ENCODE data around the gene MOCS1.

The MOCS1 gene

GRCh38 chr6:39904946-39905639 is 29.2 kb downstream of the MOCS1 start:
- no peak overlapping the region for H3K27ac ChIP-seq (ENCODE audit: low read depth, low read length)
- no peaks in the 10 kb centered on the region for H4K20me1 ChIP-seq (ENCODE audit: control insufficient read depth, insufficient read depth, low read depth, low read length)
- no peak overlapping the region for H3K4me2 ChIP-seq (ENCODE audit: low read length)
- no peaks in the 10 kb centered on the region for H3K9me2 ChIP-seq (replicated peaks; ENCODE audit: control insufficient read depth, low read length)
- H3K79me2 ChIP-seq (ENCODE audit: control insufficient read depth, low read length) = no peaks in the 10 kb centered on the region
- H3K4me1 ChIP-seq (ENCODE audit: control insufficient read depth, low read length) = no peaks in the 10 kb centered on the region
- no peaks in the 10 kb centered on the region for H3K36me3 ChIP-seq (ENCODE audit: control insufficient read depth, low read length)
- no peak overlapping the region for H3K4me3 ChIP-seq (ENCODE audit: low read length)
- H3F3A ChIP-seq (ENCODE audit: control insufficient read depth, insufficient read depth) = no peaks in the 10 kb centered on the region
- TF ChIP-seq CTCF (IDR thresholded peaks at IDR 0.05; ENCODE audit: low read depth, low read length, poor library complexity, severe bottlenecking) = no peak
- no peaks in the 10 kb centered on the region for H3K27me3 ChIP-seq (ENCODE audit: control insufficient read depth, low read length)
- no peaks in the 10 kb centered on the region for H3K9me3 ChIP-seq (ENCODE audit: control insufficient read depth, insufficient read depth, low read length)

- Histone ChIP-seq H3K4me3 (ENCODE audit: low read length) (no peak overlapping the region), H3K4me1 (ENCODE audit: control insufficient read depth, low read length) (no peaks in the 10 kb centered on the region), H3K36me3 (ENCODE audit: control insufficient read depth, low read length) (no peaks in the 10 kb centered on the region), H3K79me2 (ENCODE audit: control insufficient read depth, low read length) (no peaks in the 10 kb centered on the region), H3K27ac (ENCODE audit: low read depth, low read length) (no peak overlapping the region), H3K4me2 (ENCODE audit: low read length) (no peak overlapping the region), H3K27me3 (ENCODE audit: control insufficient read depth, low read length) (no peaks in the 10 kb centered on the region), H3K9me3 (ENCODE audit: control insufficient read depth, insufficient read depth, low read length) (no peaks in the 10 kb centered on the region), H4K20me1 (ENCODE audit: control insufficient read depth, insufficient read depth, low read depth, low read length) (no peaks in the 10 kb centered on the region), H3K9me2 (replicated peaks; ENCODE audit: control insufficient read depth, low read length) (no peaks in the 10 kb centered on the region), H3F3A (ENCODE audit: control insufficient read depth, insufficient read depth) (no peaks in the 10 kb centered on the region)
- TF ChIP-seq CTCF (IDR thresholded peaks at IDR 0.05; ENCODE audit: low read depth, low read length, poor library complexity, severe bottlenecking) (no peak), EZH2phosphoT487 (IDR thresholded peaks at IDR 0.05; ENCODE audit: borderline replicate concordance, low read length) (no peak)
These were observed 30.6 kb downstream of the MOCS1 start for GRCh38 chr6:39903656-39904055.

- no peaks in the 10 kb centered on the region for H3K9me2 ChIP-seq (replicated peaks; ENCODE audit: control insufficient read depth, low read length)
- TF ChIP-seq CTCF (IDR thresholded peaks at IDR 0.05; ENCODE audit: low read depth, low read length, poor library complexity, severe bottlenecking) (no peak), EZH2phosphoT487 (IDR thresholded peaks at IDR 0.05; ENCODE audit: borderline replicate concordance, low read length) (no peak)
- H3K27me3 ChIP-seq (ENCODE audit: control insufficient read depth, low read length) = no peaks in the 10 kb centered on the region
- no peak overlapping the region for H3K4me3 ChIP-seq (ENCODE audit: low read length)
- H3K9me3 ChIP-seq (ENCODE audit: control insufficient read depth, insufficient read depth, low read length) = no peaks in the 10 kb centered on the region
- H4K20me1 ChIP-seq (ENCODE audit: control insufficient read depth, insufficient read depth, low read depth, low read length) = no peaks in the 10 kb centered on the region
- no peaks in the 10 kb centered on the region for H3F3A ChIP-seq (ENCODE audit: control insufficient read depth, insufficient read depth)
- H3K4me2 ChIP-seq (ENCODE audit: low read length) = no peak overlapping the region
- no peaks in the 10 kb centered on the region for H3K36me3 ChIP-seq (ENCODE audit: control insufficient read depth, low read length)
- H3K4me1 ChIP-seq (ENCODE audit: control insufficient read depth, low read length) = no peaks in the 10 kb centered on the region
- H3K79me2 ChIP-seq (ENCODE audit: control insufficient read depth, low read length) = no peaks in the 10 kb centered on the region
- H3K27ac ChIP-seq (ENCODE audit: low read depth, low read length) = no peak overlapping the region
These were observed 31.3 kb downstream of the MOCS1 start for GRCh38 chr6:39902786-39903465.
